GM23338 (cell line): Measurements from ENCODE around the gene RHOH.

Source experiments
- CREB1 ChIP-seq: fragments of 250-450 bp; sonication (Bioruptor Pico); IDR thresholded peaks from 2 replicates; pipeline ENCODE4 v1.5.0; 2020; ENCODE audit warnings: low read depth, mild to moderate bottlenecking, moderate library complexity
- CTCF ChIP-seq, 2 experiments: fragments of 200-600 bp in 1 of 2; sonication (generic) in 1 of 2; conservative IDR thresholded peaks; 2 replicates each; pipeline versions ENCODE4 v1.5.1 to v1.6.1; 2016 to 2017; ENCODE audit warnings: antibody characterized with exemption in 2 of 2, low read depth in 2 of 2, mild to moderate bottlenecking in 2 of 2, moderate library complexity in 1 of 2
- EZH2 ChIP-seq: fragments of 200-600 bp; sonication (generic); IDR thresholded peaks from one replicate; pipeline ENCODE4 v1.8.0; 2017; ENCODE audit warnings: antibody characterized with exemption, mild to moderate bottlenecking, low read depth; ENCODE audit not compliant: unreplicated experiment
- EZH2phosphoT487 ChIP-seq: fragments of 200-600 bp; sonication (generic); IDR thresholded peaks from one replicate; pipeline ENCODE4 v1.8.1; 2018; ENCODE audit warnings: antibody characterized with exemption; ENCODE audit not compliant: unreplicated experiment
- JUNB ChIP-seq: IDR thresholded peaks from one replicate; pipeline ENCODE4 v1.6.1; 2016; ENCODE audit warnings: antibody characterized with exemption; ENCODE audit not compliant: unreplicated experiment
- NANOG ChIP-seq: IDR thresholded peaks from 2 replicates; pipeline ENCODE4 v1.6.1; 2016; ENCODE audit warnings: antibody characterized with exemption, borderline replicate concordance
- POLR2AphosphoS5 ChIP-seq: IDR thresholded peaks from 2 replicates; pipeline ENCODE4 v1.6.1; 2016; ENCODE audit warnings: antibody characterized with exemption, low read depth
- REST ChIP-seq: IDR thresholded peaks from one replicate; pipeline ENCODE4 v1.6.1; 2018; ENCODE audit warnings: antibody characterized with exemption; ENCODE audit not compliant: unreplicated experiment

- no peak for TF ChIP-seq POLR2AphosphoS5
- no peak for TF ChIP-seq CTCF (conservative IDR thresholded peaks at IDR 0.05; ENCODE audit: low read depth in 2 of 2)
- TF ChIP-seq EZH2, result no peak
- no peak for TF ChIP-seq JUNB
- no peak for TF ChIP-seq REST
- no peak for TF ChIP-seq CREB1 (CRISPR knock-in tag)
- no peak for TF ChIP-seq EZH2phosphoT487
- no peak for TF ChIP-seq NANOG
These were observed 30.5 kb downstream of the RHOH start for GRCh38 chr4:40227284-40227683.
